Measurements from ENCODE around the gene MSTO1. TPM values are rescaled to one million over a fixed set of nuclear protein-coding genes. Genes with fewer than 3 reads are reported as not detected.

The MSTO1 gene
- total RNA-seq, 1 donor from 2014 or later = 14.1 TPM

Other genes starting within 250 kb of the MSTO1 start
- gene ASH1L, start 47.4 kb upstream of the MSTO1 start, total RNA-seq = 12.0 and 17.9 TPM in 2 replicates
- gene YY1AP1, start 78.6 kb downstream of the MSTO1 start, total RNA-seq = 21.8 and 85.3 TPM in 2 replicates
- 31.2 TPM in 2 replicates for gene DAP3, start 78.9 kb downstream of the MSTO1 start, total RNA-seq
- 14.6 and 27.4 TPM in 2 replicates for gene GON4L, start 247.0 kb downstream of the MSTO1 start, total RNA-seq
- gene SYT11, start 249.3 kb downstream of the MSTO1 start, total RNA-seq = 15.5 and 24.6 TPM in 2 replicates

All from lung microvascular endothelial cell (primary cell).